A549 (cell line): Measurements from ENCODE around the gene MYLK2. TPM values are rescaled to one million over a fixed set of nuclear protein-coding genes. Genes with fewer than 3 reads are reported as not detected.

Experiments
- ATAC-seq, 2 experiments: fragments of 200-7000 bp in 1 of 2; fragments of >200 bp in 1 of 2; cut with Nextera tagmentation in 1 of 2; cut with Tn5 transposase in 1 of 2; 3 replicates each; pipeline versions ENCODE4 v1.8.0 to v1.9.1; 2018 to 2020; ENCODE audit warnings: mild to moderate bottlenecking in 1 of 2, moderate library complexity in 1 of 2
- CTCF ChIA-PET: fragments of 300-600 bp; sonication (Branson Sonifier 250); formaldehyde crosslinking; extraction: SDS; loops from one replicate; lab custom pipeline; 2021; ENCODE audit warnings: antibody characterized with exemption, inconsistent platforms; lab: Yijun Ruan, JAX
- POLR2A ChIA-PET: fragments of 350-600 bp; formaldehyde crosslinking; extraction: SDS; loops from one replicate; lab custom pipeline; 2021; ENCODE audit warnings: antibody characterized with exemption, inconsistent platforms; lab: Yijun Ruan, JAX
- DNase-seq, 2 experiments: peaks; one replicate each; pipeline versions ENCODE4 v3.0.0 to v3.0.0-alpha.2; 2011 to 2016; ENCODE audit warnings: low read depth in 1 of 2, low spot score in 1 of 2
- FAIRE-seq: peaks from 2 replicates; lab custom pipeline; 2011; peaks lifted over from hg19 to GRCh38; lab: Jason Lieb, UNC
- H3K27ac ChIP-seq, 2 experiments: fragments of >200 bp; sonication (Bioruptor Twin); formaldehyde crosslinking; 3 replicates each; pipeline ENCODE4 v1.5.1; 2016 to 2017
- H3K4me1 ChIP-seq: fragments of >200 bp; sonication (Bioruptor Twin); formaldehyde crosslinking; 3 replicates; pipeline ENCODE4 v1.6.1; 2016
- H3K4me2 ChIP-seq: fragments of >200 bp; sonication (Bioruptor Twin); formaldehyde crosslinking; 3 replicates; pipeline ENCODE4 v1.6.1; 2016
- H3K4me3 ChIP-seq: fragments of >200 bp; sonication (Bioruptor Twin); formaldehyde crosslinking; 3 replicates; pipeline ENCODE4 v1.5.1; 2016
- H3K9me3 ChIP-seq: fragments of >200 bp; sonication (Bioruptor Twin); formaldehyde crosslinking; 3 replicates; pipeline ENCODE4 v1.6.1; 2016
- CBX2 ChIP-seq: fragments of 200-600 bp; sonication (generic); IDR thresholded peaks from 2 replicates; pipeline ENCODE4 v1.6.1; 2016; ENCODE audit warnings: low read depth, mild to moderate bottlenecking, borderline replicate concordance
- CBX8 ChIP-seq: fragments of 200-600 bp; sonication (generic); IDR thresholded peaks from 2 replicates; pipeline ENCODE4 v1.6.1; 2016
- CEBPB ChIP-seq, 2 experiments: fragments of >200 bp in 1 of 2; sonication (Bioruptor Twin) in 1 of 2; formaldehyde crosslinking in 1 of 2; IDR thresholded peaks; 2 replicates each; pipeline ENCODE4 v1.6.1; 2012 to 2016
- CHD2 ChIP-seq: fragments of 150-350 bp; IDR thresholded peaks from 2 replicates; pipeline ENCODE4 v1.6.1; 2014; ENCODE audit warnings: low read length; ENCODE audit not compliant: partially characterized antibody
- CHD4 ChIP-seq: fragments of 200-600 bp; sonication (generic); IDR thresholded peaks from 2 replicates; pipeline ENCODE4 v1.6.1; 2016; ENCODE audit warnings: antibody characterized with exemption, mild to moderate bottlenecking, borderline replicate concordance
- E2F6 ChIP-seq: IDR thresholded peaks from 2 replicates; pipeline ENCODE4 v1.6.1; 2012; ENCODE audit warnings: low read depth, borderline replicate concordance
- EP300 ChIP-seq, 2 experiments: fragments of >200 bp; sonication (Bioruptor Twin); formaldehyde crosslinking; IDR thresholded peaks; 2 replicates in 1 of 2; 3 replicates in 1 of 2; pipeline ENCODE4 v1.6.1; 2016 to 2017
- ESRRA ChIP-seq: fragments of 150-350 bp; IDR thresholded peaks from 2 replicates; pipeline ENCODE4 v1.6.1; 2014; ENCODE audit warnings: mild to moderate bottlenecking, low read length, borderline replicate concordance
- FOSL2 ChIP-seq, 2 experiments: fragments of 450-650 bp in 1 of 2; fragments of >200 bp in 1 of 2; sonication (Bioruptor Twin) in 1 of 2; formaldehyde crosslinking; IDR thresholded peaks; 2 replicates each; pipeline versions ENCODE4 v1.5.0 to v1.6.1; 2016 to 2020; ENCODE audit warnings: mild to moderate bottlenecking in 1 of 2, moderate library complexity in 1 of 2
- GATA3 ChIP-seq: IDR thresholded peaks from 2 replicates; pipeline ENCODE4 v1.6.1; 2012; ENCODE audit warnings: borderline replicate concordance
- HMGXB4 ChIP-seq: fragments of 250-450 bp; sonication (Bioruptor Pico); IDR thresholded peaks from 2 replicates; pipeline ENCODE4 v1.5.0; 2021; ENCODE audit warnings: mild to moderate bottlenecking, moderate library complexity, borderline replicate concordance
- HOXA7 ChIP-seq: fragments of 250-450 bp; sonication (Bioruptor Pico); IDR thresholded peaks from 2 replicates; pipeline ENCODE4 v1.5.0; 2020; ENCODE audit warnings: mild to moderate bottlenecking, moderate library complexity
- HOXB13 ChIP-seq: fragments of 250-450 bp; sonication (Bioruptor Pico); IDR thresholded peaks from 2 replicates; pipeline ENCODE4 v1.5.0; 2020; ENCODE audit warnings: low read depth, mild to moderate bottlenecking, moderate library complexity
- HOXB5 ChIP-seq: fragments of 250-450 bp; sonication (Bioruptor Pico); IDR thresholded peaks from 2 replicates; pipeline ENCODE4 v1.5.0; 2020; ENCODE audit warnings: mild to moderate bottlenecking, moderate library complexity
- MAFK ChIP-seq: fragments of 450-650 bp; IDR thresholded peaks from 2 replicates; pipeline ENCODE4 v1.6.1; 2014; ENCODE audit not compliant: partially characterized antibody
- MYC ChIP-seq: IDR thresholded peaks from 2 replicates; pipeline ENCODE4 v1.6.1; 2012; ENCODE audit warnings: mild to moderate bottlenecking, inconsistent platforms, low read length, improper control_type of control experiment, borderline replicate concordance
- NFE2L2 ChIP-seq: fragments of 150-350 bp; conservative IDR thresholded peaks from 2 replicates; pipeline ENCODE4 v1.6.1; 2014; ENCODE audit warnings: low read length
- NPAS2 ChIP-seq: fragments of 250-450 bp; sonication (Bioruptor Pico); IDR thresholded peaks from 2 replicates; pipeline ENCODE4 v1.8.0; 2022; ENCODE audit warnings: mild to moderate bottlenecking, moderate library complexity, borderline replicate concordance
- NR3C1 ChIP-seq: fragments of >200 bp; sonication (Bioruptor Twin); formaldehyde crosslinking; IDR thresholded peaks from 3 replicates; pipeline ENCODE4 v1.6.1; 2017
- PHF8 ChIP-seq: fragments of 200-600 bp; sonication (generic); IDR thresholded peaks from 2 replicates; pipeline ENCODE4 v1.6.1; 2016; ENCODE audit warnings: low read depth, mild to moderate bottlenecking, antibody characterized with exemption, moderate library complexity, borderline replicate concordance
- POLR2A ChIP-seq: IDR thresholded peaks from 2 replicates; pipeline ENCODE4 v1.6.1; 2012; ENCODE audit warnings: mild to moderate bottlenecking, low read length
- POLR2AphosphoS2 ChIP-seq: conservative IDR thresholded peaks from 2 replicates; pipeline ENCODE4 v1.6.1; 2012; ENCODE audit warnings: low read length, improper control_type of control experiment, inconsistent platforms
- RAD21 ChIP-seq, 2 experiments: fragments of >200 bp in 1 of 2; sonication (Bioruptor Twin) in 1 of 2; formaldehyde crosslinking in 1 of 2; IDR thresholded peaks in 1 of 2; conservative IDR thresholded peaks in 1 of 2; 2 replicates in 1 of 2; 3 replicates in 1 of 2; pipeline ENCODE4 v1.6.1; 2012 to 2018; ENCODE audit warnings: inconsistent platforms in 1 of 2
- RARB ChIP-seq: fragments of 250-450 bp; sonication (Bioruptor Pico); IDR thresholded peaks from 2 replicates; pipeline ENCODE4 v1.8.0; 2021; ENCODE audit warnings: mild to moderate bottlenecking, moderate library complexity
- RFX5 ChIP-seq: fragments of 450-650 bp; IDR thresholded peaks from 2 replicates; pipeline ENCODE4 v1.7.1; 2014; ENCODE audit warnings: antibody characterized with exemption, mild to moderate bottlenecking, moderate library complexity
- SMC3 ChIP-seq: fragments of >200 bp; sonication (Bioruptor Twin); formaldehyde crosslinking; IDR thresholded peaks from 3 replicates; pipeline ENCODE4 v1.6.1; 2018; ENCODE audit warnings: inconsistent platforms
- TP53 ChIP-seq: fragments of 250-450 bp; sonication (Bioruptor Pico); IDR thresholded peaks from 2 replicates; pipeline ENCODE4 v1.5.0; 2021; ENCODE audit warnings: mild to moderate bottlenecking, moderate library complexity
- USF2 ChIP-seq: fragments of 450-650 bp; IDR thresholded peaks from 2 replicates; pipeline ENCODE4 v1.6.1; 2014; ENCODE audit warnings: antibody characterized with exemption
- ZFP36 ChIP-seq: fragments of 450-650 bp; IDR thresholded peaks from 2 replicates; pipeline ENCODE4 v1.6.1; 2014; ENCODE audit warnings: borderline replicate concordance; ENCODE audit not compliant: partially characterized antibody
- ZNF302 ChIP-seq: fragments of 250-450 bp; sonication (Bioruptor Pico); IDR thresholded peaks from 2 replicates; pipeline ENCODE4 v1.9.0; 2021; ENCODE audit warnings: inconsistent platforms, mild to moderate bottlenecking, moderate library complexity
- ZSCAN20 ChIP-seq: fragments of 250-450 bp; sonication (Bioruptor Pico); IDR thresholded peaks from 2 replicates; pipeline ENCODE4 v1.8.0; 2022; ENCODE audit warnings: mild to moderate bottlenecking, moderate library complexity
- WGBS: methylation state at CpG from one replicate; pipeline ENCODE4 v1.1.6; 2017; ENCODE audit errors: missing lambda C conversion rate; 5-methylcytosine and 5-hydroxymethylcytosine counted together
- polyA plus RNA-seq, 4 experiments: library from polyadenylated mRNA; depleted of rRNA in 3 of 4; stranded (reverse); fragments of >200 nt; fragmentation: RNase III in 1 of 4; extraction: RNeasy Plus Mini Kit Qiagen cat#74134 plus additional on column Dnase treatment in 1 of 4; gene quantifications; 2 replicates in 3 of 4; 3 replicates in 1 of 4; pipeline ENCODE4 v1.2.3, GENCODE V29; 2011 to 2017

Gene MYLK2
- polyA plus RNA-seq, 2 of the 4 experiments (the other 2 are of a cell fraction), result 0.09 to 0.36 TPM

GRCh38 chr20:31851240-31851955 is 32.2 kb downstream of the MYLK2 start:
- Histone ChIP-seq H3K27ac (no peak overlapping the region), H3K4me3 (no peak overlapping the region), H3K4me1 (peaks cover under 1% of the 10 kb centered on the region; the same call in 2 of the 3 replicates), H3K9me3 (no peaks in the 10 kb centered on the region), H3K4me2 (no peak overlapping the region)
- WGBS, result 37% methylated on average over 11 of the region's 11 CpGs
- TF ChIP-seq NR3C1, result no peak
- no peak for TF ChIP-seq RAD21 (conservative IDR thresholded peaks at IDR 0.05 in 1 of 2, IDR thresholded peaks at IDR 0.05 in 1 of 2)
- TF ChIP-seq CEBPB (IDR thresholded peaks at IDR 0.05), result no peak
- no peak for TF ChIP-seq HOXB13 (CRISPR knock-in tag)
- no peak for TF ChIP-seq GATA3
- no peak for TF ChIP-seq HOXA7
- no peak for TF ChIP-seq ZSCAN20 (CRISPR knock-in tag)
- no peak for TF ChIP-seq RARB
- no peak for TF ChIP-seq CBX2
- no peak for TF ChIP-seq E2F6
- TF ChIP-seq FOSL2 (IDR thresholded peaks at IDR 0.05), result no peak
- TF ChIP-seq FOSL2 (CRISPR knock-in tag; IDR thresholded peaks at IDR 0.05), result no peak
- no peak for TF ChIP-seq TP53
- no peak for TF ChIP-seq POLR2AphosphoS2
- no peak for TF ChIP-seq CHD2
- no peak for TF ChIP-seq HOXB5 (CRISPR knock-in tag)
- no peak for TF ChIP-seq ZFP36
- no peak for TF ChIP-seq NFE2L2
- no peak for TF ChIP-seq NPAS2 (CRISPR knock-in tag)
- no peak for TF ChIP-seq PHF8
- CTCF ChIA-PET, result interaction anchor here (0.7 to 11.6 kb wide), 27 partner anchors 11 to 280 kb away, joined by 3 to 193 read pairs (median 9); partner anchors contain the start of genes FOXS1, MYLK2 and PDRG1
- DNase-seq (no peak), FAIRE-seq (no peak), ATAC-seq (peak in 1 of 2 experiments; percentile 25; a peak in 3 of 6 replicates)
- POLR2A ChIA-PET, result no interaction called here

- H3K4me1 ChIP-seq, result no peaks in the 10 kb centered on the region
- DNase-seq, result no peak
- no peak overlapping the region for H3K4me2 ChIP-seq
- no peak for ATAC-seq
- FAIRE-seq, result no peak
- TF ChIP-seq CEBPB (IDR thresholded peaks at IDR 0.05), result no peak
- no peak for TF ChIP-seq NR3C1
- TF ChIP-seq POLR2AphosphoS2, result no peak
- no peak for TF ChIP-seq POLR2A
- TF ChIP-seq HOXB13 (CRISPR knock-in tag), result no peak
- no peak for TF ChIP-seq ZNF302
- TF ChIP-seq SMC3, result no peak
- TF ChIP-seq HMGXB4 (CRISPR knock-in tag), result no peak
- TF ChIP-seq MAFK, result no peak
- no peak for TF ChIP-seq CHD4
- no peak for TF ChIP-seq RFX5
- no peak for TF ChIP-seq TP53
- no peak for TF ChIP-seq CBX8
- no peak for TF ChIP-seq RARB
- TF ChIP-seq EP300 (IDR thresholded peaks at IDR 0.05), result no peak
- no peak for TF ChIP-seq HOXA7
- no peak for TF ChIP-seq MYC
- TF ChIP-seq ESRRA, result no peak
- TF ChIP-seq ZFP36, result no peak
- no peak for TF ChIP-seq USF2
- no peak overlapping the region for H3K27ac ChIP-seq
- 30% methylated on average over 7 of the region's 7 CpGs for WGBS
- no peak overlapping the region for H3K4me3 ChIP-seq
- no peaks in the 10 kb centered on the region for H3K9me3 ChIP-seq
- POLR2A ChIA-PET, result interaction anchor here (0.6 to 0.9 kb wide), 2 partner anchors 99 to 924 kb away, joined by 4 to 5 read pairs; no protein-coding TSS in a partner anchor
- CTCF ChIA-PET, result interaction anchor here (0.6 to 11.6 kb wide), 45 partner anchors 9 to 247 kb away, joined by 3 to 193 read pairs (median 6); partner anchors contain the start of genes FOXS1, MYLK2 and PDRG1
These were observed 34.3 kb downstream of the MYLK2 start for GRCh38 chr20:31853481-31853880.
